HG03196 (cell line): ENCODE data around the gene SLC27A6.
"Not testable (repeated sequence)": the region's sequence is repeated elsewhere in the genome, so short reads cannot be mapped to it uniquely, and the experiment has no call there.

Experiments
- ATAC-seq: cut with Tn5 transposase; IDR thresholded peaks from one replicate; pipeline ENCODE4 v1.9.1; 2021; ENCODE audit not compliant: unreplicated experiment

SLC27A6 gene

GRCh38 chr5:128965011-128965637, at the start of gene SLC27A6:
Gene SLC27A6, plus strand, starts transcription at chr5:128965488. Its CDS starts 650 bp downstream, at chr5:128966138.
- ATAC-seq = no peak

DNA sequence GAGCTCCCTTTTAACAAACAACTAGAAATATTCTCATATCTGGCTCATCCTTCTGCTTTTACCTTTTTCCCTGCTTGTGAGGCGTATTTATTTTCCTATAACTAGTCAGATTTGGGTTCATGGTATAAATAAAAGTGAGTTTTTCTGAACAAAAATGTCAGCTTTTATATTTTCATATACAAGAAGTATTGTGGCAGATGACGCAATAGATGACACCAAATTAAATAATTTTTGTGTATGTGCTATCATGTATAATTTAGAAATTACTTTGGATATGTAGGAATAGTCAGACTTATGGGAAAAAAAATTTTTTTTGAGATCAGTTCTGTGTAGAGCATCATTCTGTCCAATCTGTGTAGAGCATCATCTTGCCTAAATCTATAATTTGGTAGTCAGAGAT, 45.7 kb upstream of the SLC27A6 start:
- no peak for ATAC-seq

- ATAC-seq = no peak
Measured at GRCh38 chr5:128920345-128921215, 44.7 kb upstream of the SLC27A6 start.

DNA sequence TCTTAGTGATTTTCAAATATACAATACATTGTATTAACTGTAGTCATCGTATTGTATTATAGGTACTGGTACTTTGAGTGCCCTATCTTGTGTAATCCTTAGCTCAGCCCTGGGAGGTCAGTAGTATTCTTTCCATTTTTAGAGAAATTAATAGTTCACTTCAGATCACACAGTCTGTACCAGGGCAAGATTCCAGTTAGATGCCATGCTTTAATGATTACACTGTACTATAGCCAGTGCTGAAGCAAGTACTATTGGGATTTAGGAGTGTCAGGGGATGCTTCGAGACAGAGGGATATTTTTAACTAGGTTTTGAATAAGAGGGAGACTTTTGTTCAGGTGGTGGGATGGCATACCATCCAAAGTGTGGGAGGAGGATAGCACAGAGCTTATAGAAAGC, 41.0 kb upstream of the SLC27A6 start:
- ATAC-seq = no peak

DNA sequence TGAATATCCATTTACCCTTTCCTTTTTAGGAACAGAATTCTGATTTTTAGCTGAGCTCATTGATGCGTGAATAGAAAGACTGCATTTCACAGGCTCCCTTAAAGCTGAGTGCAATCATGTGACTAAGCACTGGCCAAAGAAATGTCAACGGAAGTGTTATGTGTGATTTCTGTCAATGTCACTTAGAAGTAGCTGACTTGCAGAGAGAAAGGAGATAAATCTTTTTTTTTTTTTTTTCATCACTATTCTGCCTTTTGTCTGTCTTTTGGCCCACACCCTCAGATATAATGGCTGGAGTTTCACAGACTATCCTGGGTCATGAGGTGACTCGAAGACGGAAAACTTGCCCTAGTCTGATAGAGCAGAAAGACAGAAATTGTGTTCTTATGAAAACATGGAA, 39.3 kb upstream of the SLC27A6 start:
- no peak for ATAC-seq

- ATAC-seq = no peak
Measured at GRCh38 chr5:128927644-128928043, 37.6 kb upstream of the SLC27A6 start.

- ATAC-seq = not testable (repeated sequence)
Measured at GRCh38 chr5:128932232-128932631, 33.1 kb upstream of the SLC27A6 start.

DNA sequence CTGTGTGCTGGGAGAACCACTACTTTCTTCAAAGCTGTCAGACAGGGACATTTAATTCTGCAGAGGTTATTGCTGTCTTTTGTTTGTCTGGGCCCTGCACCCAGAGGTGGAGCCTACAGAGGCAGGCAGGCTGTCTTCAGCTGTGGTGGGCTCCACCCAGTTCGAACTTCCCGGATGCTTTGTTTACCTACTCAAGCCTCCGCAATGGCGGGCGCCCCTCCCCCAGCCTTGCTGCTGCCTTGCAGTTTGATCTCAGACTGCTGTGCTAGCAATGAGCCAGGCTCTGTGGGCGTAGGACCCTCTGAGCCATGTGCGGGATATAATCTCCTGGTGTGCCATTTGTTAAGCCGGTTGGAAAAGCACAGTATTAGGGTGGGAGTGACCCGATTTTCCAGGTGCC, 22.2 kb upstream of the SLC27A6 start:
- not testable (repeated sequence) for ATAC-seq

DNA sequence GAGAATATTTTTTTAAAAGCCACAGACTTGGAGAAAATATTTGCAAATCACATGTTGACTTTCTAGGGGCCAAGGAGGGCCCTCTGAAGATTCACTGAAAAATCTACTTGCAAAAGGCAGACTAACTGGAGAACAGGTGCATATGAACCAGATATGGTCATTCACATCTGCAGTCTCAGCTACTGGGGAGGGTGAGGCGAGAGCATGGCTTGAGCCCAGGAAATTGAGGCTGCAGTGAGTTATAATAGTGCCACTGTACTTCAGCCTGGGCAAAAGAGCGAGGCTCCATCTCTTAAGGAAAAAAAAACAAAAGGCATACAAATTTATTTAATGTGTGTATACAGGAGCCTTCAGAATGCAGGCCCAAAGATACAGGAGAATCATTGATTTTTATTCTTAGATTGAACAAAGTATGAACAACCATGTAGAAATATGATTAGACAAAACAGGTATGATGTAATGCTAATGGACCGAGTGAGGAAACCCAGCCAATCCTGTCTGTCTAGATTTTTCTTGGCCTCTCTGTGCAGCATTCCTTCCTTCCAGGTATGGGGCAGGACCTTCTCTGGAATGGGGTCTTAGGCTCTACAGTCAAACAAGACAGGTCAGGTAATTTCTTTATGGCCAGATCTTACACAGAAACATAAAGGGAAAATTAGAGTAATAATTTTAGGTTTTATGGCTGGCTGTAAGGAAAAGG, 15.3 kb upstream of the SLC27A6 start:
- no peak for ATAC-seq

GRCh38 chr5:128951301-128951700, 14.0 kb upstream of the SLC27A6 start:
- not testable (repeated sequence) for ATAC-seq

- no peak for ATAC-seq
Measured at GRCh38 chr5:128956164-128956563, 9.1 kb upstream of the SLC27A6 start.

- ATAC-seq = no peak
Measured at GRCh38 chr5:128962211-128962610, 3.1 kb upstream of the SLC27A6 start.

GRCh38 chr5:128965638-128966302, 482 bp downstream of the SLC27A6 start:
- ATAC-seq = no peak

DNA sequence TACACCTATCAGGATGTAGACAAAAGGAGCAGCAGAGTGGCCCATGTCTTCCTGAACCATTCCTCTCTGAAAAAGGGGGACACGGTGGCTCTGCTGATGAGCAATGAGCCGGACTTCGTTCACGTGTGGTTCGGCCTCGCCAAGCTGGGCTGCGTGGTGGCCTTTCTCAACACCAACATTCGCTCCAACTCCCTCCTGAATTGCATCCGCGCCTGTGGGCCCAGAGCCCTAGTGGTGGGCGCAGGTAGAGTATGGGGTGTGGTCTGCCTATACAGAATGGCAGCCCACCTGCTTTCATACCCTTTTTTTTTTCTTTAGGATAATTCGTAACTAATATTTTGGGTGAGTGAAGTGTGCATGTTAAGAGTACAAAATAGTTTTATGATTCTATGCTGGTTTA, 1.1 kb downstream of the SLC27A6 start:
- no peak for ATAC-seq

DNA sequence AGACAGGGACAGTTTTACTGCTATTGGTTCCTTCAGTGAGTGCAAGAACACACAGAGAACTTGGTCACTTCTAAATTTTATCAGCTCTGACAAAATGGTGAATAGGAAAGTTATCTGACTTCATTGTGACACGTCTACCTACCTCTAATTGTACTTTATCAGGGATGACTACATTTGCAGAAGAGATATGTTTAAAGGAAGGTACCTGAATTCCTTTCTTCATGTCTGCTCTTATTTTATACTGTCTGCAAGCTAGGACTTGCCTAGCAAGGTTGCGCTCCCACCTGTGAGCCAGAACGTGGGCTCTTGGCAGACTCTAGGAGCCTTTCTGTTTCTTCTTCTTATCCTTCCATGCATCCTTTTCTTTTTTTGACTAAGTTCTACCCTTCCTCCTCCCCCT, 1.6 kb downstream of the SLC27A6 start:
- no peak for ATAC-seq

- ATAC-seq = no peak
Measured at GRCh38 chr5:128973244-128973643, 8.0 kb downstream of the SLC27A6 start.

GRCh38 chr5:128974567-128974966, 9.3 kb downstream of the SLC27A6 start:
- ATAC-seq = no peak

GRCh38 chr5:128979761-128980160, 14.5 kb downstream of the SLC27A6 start:
- no peak for ATAC-seq

GRCh38 chr5:128980917-128981316, 15.6 kb downstream of the SLC27A6 start:
- no peak for ATAC-seq

DNA sequence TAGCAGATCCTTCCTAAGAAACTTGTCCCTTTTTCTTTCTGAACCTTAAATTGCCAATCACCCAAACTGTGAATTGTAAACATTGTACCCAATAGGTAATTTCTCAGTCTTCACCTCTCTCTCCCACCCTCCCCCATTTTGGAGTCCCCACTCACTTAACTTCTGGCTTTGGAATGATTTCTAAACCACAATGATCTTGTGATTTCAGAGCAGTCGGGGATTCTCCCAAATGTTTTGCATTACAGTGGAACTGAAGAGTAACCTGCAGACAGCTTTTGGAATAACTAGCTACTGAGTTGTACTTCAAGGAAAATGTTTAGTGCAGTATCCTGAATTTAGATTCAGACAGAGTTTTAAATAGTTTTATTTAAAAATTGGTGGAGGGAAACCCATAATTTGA, 19.2 kb downstream of the SLC27A6 start:
- no peak for ATAC-seq

DNA sequence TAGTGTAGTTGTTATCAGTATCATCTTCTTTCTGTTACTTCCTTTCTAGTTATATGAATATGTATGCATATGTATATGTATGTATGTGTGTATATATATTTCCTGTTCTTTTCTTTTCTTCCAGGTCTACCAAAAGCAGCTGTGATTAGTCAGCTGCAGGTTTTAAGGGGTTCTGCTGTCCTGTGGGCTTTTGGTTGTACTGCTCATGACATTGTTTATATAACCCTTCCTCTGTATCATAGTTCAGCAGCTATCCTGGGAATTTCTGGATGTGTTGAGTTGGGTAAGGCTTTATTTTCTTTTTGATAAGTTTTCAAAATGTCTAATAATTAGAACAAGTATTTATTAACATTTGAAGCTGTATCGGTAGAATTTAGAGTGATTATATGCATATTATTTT, 23.2 kb downstream of the SLC27A6 start:
- no peak for ATAC-seq
